ENCODE data around the gene MRPS17. TPM values are rescaled to one million over a fixed set of nuclear protein-coding genes. Genes with fewer than 3 reads are reported as not detected.
"Not testable (repeated sequence)": the region's sequence is repeated elsewhere in the genome, so short reads cannot be mapped to it uniquely, and the experiment has no call there.

The MRPS17 gene
- total RNA-seq: 10 to 100 TPM; 12.4 to 23.6 TPM

DNA sequence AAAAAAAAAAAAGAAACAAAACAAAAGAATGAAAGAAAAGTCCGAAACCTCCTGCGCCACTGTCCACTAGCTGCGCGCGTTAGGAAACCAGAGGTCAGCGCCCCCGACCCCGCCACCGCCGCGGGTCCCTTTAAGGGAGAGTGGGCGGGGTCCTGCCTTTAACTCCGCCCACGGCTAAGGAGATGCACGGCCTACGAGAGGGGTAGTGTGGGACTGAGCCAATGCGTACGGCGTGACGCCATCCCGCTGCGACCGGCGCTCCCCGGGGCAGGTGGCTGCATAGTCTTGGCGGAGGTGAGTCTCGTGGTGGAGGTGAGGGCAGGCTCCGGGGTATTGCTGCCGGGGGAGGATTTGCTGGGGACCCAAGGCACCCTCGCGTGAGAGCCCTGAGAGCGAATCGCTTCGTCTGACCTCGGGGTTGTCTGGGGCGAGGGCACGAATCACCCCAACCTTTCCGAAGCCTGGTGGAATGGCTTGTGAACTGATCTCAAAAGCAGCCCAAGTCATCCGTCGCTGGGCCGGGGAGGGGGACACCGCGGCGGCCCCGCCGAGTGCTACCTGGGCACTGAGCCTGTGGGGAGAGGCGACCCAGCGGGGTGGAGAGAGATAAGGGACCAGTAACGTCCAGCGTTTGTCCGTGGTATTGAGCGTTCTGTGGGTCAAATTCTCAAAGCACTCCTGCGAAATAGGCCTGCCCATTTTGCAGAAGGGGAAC lies at the start of gene MRPS17:
Gene MRPS17 (plus strand): TSS at position 241 of the 715 bp plus-strand sequence. CDS start 1,319 bp downstream, outside the sequence.
- no peaks in the 10 kb centered on the region for H3K9me3 Mint-ChIP-seq
- peak within 1 kb of the TSS; percentile 85 for H3K4me3 Mint-ChIP-seq
- peak within 1 kb of the TSS; percentile 90 for H3K27ac Mint-ChIP-seq
- peaks cover 2% of the 10 kb centered on the region for H3K27me3 Mint-ChIP-seq
- peaks cover 3% of the 10 kb centered on the region for H3K4me1 Mint-ChIP-seq
- H3K36me3 Mint-ChIP-seq (ENCODE audit: low read depth): peaks cover 53% of the 10 kb centered on the region
- peak; percentile 100 for ATAC-seq (replicated peaks)

DNA sequence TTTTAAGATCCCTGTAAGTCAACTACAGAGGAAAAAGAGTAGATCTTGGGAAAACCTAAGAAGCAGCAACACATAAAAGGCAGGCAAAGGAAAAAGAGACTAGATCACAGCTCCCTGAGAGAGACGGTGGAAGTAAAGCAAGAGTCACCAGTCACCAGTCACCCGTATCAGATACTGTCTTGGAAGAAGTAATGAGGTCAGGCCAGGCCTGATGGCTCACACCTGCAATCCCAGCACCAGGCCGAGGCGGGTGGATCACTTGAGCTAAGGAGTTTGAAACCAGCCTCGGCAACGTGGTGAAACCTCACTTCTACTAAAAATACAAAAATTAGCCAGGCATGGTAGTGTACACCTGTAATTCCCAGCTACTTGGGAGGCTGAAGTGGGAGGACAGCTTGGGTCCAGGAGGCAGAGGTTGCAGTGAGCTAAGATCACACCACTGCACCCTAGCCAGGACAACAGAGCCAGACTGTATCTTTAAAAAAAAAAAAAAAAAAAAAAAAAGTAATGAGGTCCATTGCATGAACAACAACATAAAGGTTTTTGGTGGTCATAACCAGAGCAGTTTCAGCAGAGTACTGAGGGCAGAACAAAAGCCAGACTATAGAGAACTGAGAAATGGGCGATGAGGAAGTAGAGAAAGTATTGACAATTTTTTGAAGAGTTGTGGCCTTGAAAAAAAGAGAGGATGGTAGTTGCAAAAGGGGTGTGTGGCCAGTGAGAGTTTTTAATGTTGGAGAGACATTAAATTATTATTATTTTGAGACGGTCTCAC lies 47.5 kb upstream of the MRPS17 start:
- Mint-ChIP-seq H3K4me3 (no peak overlapping the region), H3K27ac (no peak overlapping the region), H3K27me3 (no peaks in the 10 kb centered on the region), H3K36me3 (ENCODE audit: low read depth) (no peaks in the 10 kb centered on the region), H3K4me1 (no peaks in the 10 kb centered on the region), H3K9me3 (no peaks in the 10 kb centered on the region)
- ATAC-seq (replicated peaks): no peak

DNA sequence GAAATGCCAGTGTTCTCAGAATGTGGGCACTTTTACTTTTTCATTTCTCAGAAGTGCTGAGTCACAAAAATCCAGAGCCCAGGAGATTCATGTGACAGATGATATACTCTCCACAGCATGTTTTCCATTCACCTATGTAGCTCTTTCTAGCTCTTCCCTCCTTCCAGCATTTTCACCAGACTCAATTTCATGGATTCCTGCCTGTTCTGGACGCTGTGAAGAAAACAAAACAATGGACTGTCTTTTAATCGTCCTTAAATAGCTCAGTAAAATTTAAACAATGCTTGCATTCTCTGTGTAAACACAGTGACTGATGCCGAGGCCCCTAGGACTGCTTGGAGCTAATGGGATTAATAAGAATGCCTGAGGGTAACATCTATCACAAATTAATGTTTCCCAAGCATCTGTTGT lies 38.9 kb upstream of the MRPS17 start:
- no peak for ATAC-seq (replicated peaks)
- H3K9me3 Mint-ChIP-seq: no peaks in the 10 kb centered on the region
- H3K4me3 Mint-ChIP-seq: no peak overlapping the region
- no peaks in the 10 kb centered on the region for H3K27me3 Mint-ChIP-seq
- H3K36me3 Mint-ChIP-seq (ENCODE audit: low read depth): peaks cover 14% of the 10 kb centered on the region
- no peaks in the 10 kb centered on the region for H3K4me1 Mint-ChIP-seq
- H3K27ac Mint-ChIP-seq: no peak overlapping the region

DNA sequence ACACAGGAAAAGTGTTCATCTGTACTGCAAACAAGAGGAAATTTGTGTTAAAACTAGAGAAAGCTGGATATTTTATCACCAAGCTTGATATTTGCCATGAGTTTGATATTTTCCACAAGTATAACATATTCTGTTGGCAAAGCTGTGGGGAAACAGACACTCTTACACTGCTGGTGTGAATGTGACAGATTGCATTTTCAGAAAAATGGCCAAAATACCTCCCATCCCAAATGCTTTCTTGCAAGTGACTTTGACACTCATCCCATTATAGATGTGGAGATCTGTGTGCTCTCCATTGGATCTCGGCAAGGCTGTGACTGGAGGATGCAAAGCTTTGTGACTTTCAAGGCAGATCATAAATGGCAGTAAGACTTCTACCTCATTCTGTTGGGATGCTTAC lies 33.9 kb upstream of the MRPS17 start:
- Mint-ChIP-seq H3K36me3 (ENCODE audit: low read depth) (peaks cover 3% of the 10 kb centered on the region), H3K27me3 (no peaks in the 10 kb centered on the region), H3K9me3 (no peaks in the 10 kb centered on the region), H3K4me1 (no peaks in the 10 kb centered on the region), H3K27ac (no peak overlapping the region), H3K4me3 (no peak overlapping the region)
- ATAC-seq (replicated peaks): no peak

DNA sequence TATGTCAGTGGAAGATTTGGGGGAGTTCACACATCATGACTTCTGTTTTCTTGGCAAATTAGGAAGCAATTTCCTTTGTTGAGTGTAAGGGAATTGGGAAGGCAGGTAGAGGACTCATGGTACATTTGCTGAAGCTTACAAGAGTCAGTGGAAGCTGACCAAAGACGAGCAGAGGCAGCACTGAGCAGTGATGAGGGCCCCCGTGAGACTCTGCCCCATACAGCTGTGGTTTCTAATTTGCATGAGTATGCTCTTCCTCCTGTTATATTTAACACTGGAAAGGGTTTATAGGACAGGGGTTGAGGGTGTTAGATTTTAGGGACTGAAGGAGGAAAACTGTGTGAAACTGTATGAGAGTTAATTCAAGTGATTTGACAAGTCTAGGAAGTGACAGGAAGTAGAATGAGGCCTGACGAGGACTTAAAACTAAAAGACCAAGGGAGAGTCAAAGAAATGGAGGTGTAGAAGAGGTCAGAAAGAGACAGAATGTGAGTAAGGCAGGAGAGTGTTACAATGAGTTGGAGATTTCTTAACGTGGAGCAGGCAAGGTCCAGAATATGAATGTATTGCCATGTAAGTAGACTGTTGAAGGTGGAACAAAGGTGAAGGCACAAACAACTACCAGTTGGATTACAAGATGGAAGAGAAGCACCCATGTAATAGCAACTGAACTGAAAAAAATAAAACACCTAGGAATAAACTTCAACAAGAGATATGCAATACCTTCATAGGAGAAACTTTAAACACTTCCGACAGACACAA lies 23.5 kb upstream of the MRPS17 start:
- Mint-ChIP-seq H3K9me3 (no peaks in the 10 kb centered on the region), H3K4me1 (no peaks in the 10 kb centered on the region), H3K4me3 (no peak overlapping the region), H3K36me3 (ENCODE audit: low read depth) (peaks cover 8% of the 10 kb centered on the region), H3K27me3 (no peaks in the 10 kb centered on the region), H3K27ac (no peak overlapping the region)
- ATAC-seq (replicated peaks): no peak

DNA sequence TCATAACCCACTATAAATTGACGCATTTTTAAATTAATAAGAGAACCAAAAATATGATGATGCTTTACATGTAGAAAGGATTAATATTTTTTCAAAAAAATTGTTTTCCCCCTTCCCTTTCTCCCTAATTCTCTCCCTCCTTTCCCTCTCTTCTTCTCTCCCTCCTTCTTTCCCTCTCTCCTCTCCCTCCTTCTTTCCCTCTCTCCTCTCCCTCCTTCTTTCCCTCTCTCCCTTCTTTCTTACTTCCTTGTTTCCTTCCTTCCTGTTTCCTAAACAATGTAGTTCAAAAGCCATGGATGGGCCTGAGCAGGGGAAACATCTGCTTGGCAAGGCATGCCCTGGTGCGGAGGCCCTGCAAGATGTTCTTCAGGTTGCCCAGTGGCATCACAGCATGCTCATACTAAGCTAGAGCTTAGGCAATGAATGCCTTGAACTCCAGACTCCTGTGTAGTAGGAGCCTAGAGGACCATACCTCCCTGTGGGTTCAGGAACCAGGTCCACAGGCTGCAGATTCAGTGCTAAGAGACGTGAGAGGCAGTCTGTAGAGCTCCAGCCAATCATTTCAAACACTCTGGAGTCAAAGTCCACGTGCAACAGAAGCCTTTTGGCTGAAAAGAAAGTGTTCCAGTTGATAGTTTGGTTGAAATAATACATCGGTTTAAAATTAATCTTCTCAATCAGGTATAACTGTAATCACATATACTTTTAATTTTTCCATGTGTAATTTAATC lies 20.1 kb upstream of the MRPS17 start:
- Mint-ChIP-seq H3K27me3 (no peaks in the 10 kb centered on the region), H3K36me3 (ENCODE audit: low read depth) (no peaks in the 10 kb centered on the region), H3K4me1 (no peaks in the 10 kb centered on the region), H3K27ac (no peak overlapping the region), H3K9me3 (peaks cover 3% of the 10 kb centered on the region), H3K4me3 (no peak overlapping the region)
- no peak for ATAC-seq (replicated peaks)

DNA sequence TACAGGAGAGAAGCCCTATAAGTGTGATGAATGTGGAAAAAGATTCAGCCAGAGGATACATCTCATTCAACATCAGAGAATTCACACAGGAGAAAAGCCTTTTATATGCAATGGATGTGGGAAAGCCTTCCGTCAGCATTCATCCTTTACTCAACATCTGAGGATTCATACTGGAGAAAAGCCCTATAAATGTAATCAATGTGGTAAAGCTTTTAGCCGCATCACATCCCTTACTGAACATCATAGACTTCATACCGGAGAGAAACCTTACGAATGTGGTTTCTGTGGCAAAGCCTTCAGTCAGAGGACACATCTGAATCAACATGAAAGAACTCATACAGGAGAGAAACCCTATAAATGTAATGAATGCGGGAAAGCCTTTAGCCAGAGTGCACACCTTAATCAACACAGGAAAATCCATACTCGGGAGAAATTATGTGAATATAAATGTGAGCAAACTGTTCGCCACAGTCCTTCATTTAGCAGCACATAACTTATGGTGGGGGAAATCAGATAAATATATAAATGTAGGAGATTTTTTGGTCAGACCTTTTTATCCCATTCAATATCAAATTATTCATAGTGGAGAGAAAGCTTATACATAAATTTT lies 12.1 kb upstream of the MRPS17 start:
- ATAC-seq (replicated peaks): no peak
- Mint-ChIP-seq H3K9me3 (peaks cover 27% of the 10 kb centered on the region), H3K27me3 (no peaks in the 10 kb centered on the region), H3K4me1 (no peaks in the 10 kb centered on the region), H3K4me3 (no peak overlapping the region), H3K36me3 (ENCODE audit: low read depth) (peaks cover 6% of the 10 kb centered on the region), H3K27ac (no peak overlapping the region)

DNA sequence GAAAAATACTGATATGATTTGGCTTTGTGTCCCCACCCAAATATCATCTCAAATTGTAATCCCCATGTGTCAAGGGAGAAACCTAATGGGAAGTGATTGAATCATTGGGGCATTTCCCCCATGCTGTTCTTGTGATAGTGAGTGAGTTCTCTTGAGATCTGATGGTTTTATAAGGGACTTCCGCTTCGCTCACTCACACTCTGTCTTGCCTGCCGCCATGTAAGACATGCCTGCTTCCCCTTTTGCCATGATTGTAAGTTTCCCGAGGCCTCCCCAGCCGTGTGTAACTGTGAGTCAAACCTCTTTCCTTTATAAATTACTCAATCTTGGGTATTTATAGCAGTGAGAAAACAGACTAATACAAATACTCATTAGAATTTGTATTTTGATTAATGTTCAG lies 5.1 kb upstream of the MRPS17 start:
- Mint-ChIP-seq H3K27ac (no peak overlapping the region), H3K4me1 (no peaks in the 10 kb centered on the region), H3K4me3 (no peak overlapping the region), H3K36me3 (ENCODE audit: low read depth) (peaks cover 2% of the 10 kb centered on the region), H3K9me3 (peaks cover 9% of the 10 kb centered on the region), H3K27me3 (peaks cover 2% of the 10 kb centered on the region)
- ATAC-seq (replicated peaks): no peak

DNA sequence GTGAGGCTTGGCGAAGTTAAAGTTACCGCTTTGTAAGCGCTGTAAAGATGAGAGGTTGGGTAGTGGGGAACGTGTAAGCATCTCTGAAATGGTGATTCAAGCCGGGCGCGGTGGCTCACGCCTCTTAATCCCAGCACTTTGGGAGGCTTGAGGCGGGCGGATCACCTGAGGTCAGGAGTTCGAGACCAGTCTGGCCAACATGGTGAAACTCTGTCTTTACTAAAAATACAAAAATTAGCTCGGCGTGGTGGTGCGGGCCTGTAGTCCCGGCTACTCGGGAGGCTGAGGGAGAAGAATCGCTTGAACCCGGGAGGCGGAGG lies 635 bp downstream of the MRPS17 start:
- H3K36me3 Mint-ChIP-seq (ENCODE audit: low read depth): peaks cover 56% of the 10 kb centered on the region

DNA sequence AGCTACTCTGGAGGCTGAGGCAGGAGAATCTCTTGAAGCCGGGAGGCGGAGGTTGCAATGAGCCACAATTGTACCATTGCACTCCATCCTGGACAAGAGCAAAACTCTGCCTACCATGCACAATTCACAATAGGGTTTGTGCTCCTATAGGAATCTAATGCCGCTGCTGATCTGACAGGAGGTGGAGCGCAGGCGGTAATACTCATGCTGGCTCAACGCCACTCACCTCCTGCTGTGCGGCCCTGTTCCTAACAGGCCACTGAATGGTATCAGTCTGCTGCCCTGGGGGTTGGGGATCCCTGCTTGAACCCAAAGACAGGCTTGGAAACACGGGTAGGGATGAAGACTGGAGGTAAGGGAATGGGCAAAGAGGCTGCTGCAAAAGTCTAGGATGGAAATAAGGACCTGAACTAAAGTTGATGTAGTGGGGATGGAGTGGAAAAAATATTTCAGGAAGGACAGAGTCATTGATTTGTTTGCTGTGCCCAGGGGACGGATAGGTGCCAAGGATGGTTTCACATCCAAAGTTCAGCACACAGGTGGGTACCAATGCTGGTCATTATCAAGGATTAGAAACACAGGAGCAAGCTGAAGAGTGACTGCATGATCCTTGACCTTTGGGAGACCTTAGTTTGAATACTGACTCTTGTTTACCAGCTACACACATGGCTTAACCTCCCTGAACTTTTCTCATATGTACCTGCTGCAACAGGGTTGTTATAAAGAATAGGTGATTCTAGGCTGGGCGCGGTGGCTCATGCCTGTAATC lies 2.2 kb downstream of the MRPS17 start:
- no peak for ATAC-seq (replicated peaks)
- Mint-ChIP-seq H3K27me3 (no peaks in the 10 kb centered on the region), H3K4me3 (peak overlapping the region; percentile 85), H3K27ac (peak overlapping the region; percentile 61), H3K4me1 (peaks cover 3% of the 10 kb centered on the region), H3K36me3 (ENCODE audit: low read depth) (peaks cover 58% of the 10 kb centered on the region), H3K9me3 (no peaks in the 10 kb centered on the region)

More for the DNA sequence above, 635 bp downstream of the MRPS17 start:
- not testable (repeated sequence) for H3K9me3 Mint-ChIP-seq; ATAC-seq (replicated peaks); H3K4me1 Mint-ChIP-seq; H3K27me3 Mint-ChIP-seq
- Mint-ChIP-seq H3K4me3 (peak overlapping the region; percentile 85), H3K27ac (peak overlapping the region; percentile 90)

DNA sequence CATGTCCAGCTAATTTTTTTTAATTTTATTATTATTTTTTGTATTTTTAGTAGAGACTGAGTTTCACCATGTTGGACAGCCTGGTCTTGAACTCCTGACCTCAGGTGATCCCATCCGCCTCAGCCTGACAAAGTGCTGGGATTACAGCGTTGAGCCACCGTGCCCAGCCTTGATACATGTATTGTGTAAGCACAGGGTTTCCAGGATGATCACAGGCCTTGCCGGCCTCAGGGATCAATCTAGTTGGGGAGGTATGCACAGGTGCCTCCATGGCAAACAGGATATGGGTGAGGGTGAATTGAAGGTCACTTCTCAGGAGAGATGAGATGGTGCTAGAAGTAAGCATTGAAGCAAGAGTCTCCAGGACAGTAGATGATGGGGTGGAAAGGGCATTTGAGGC lies 5.5 kb downstream of the MRPS17 start:
- Mint-ChIP-seq H3K4me1 (peaks cover 5% of the 10 kb centered on the region), H3K27me3 (no peaks in the 10 kb centered on the region), H3K36me3 (ENCODE audit: low read depth) (peaks cover 50% of the 10 kb centered on the region), H3K9me3 (no peaks in the 10 kb centered on the region), H3K4me3 (no peak overlapping the region), H3K27ac (no peak overlapping the region)
- no peak for ATAC-seq (replicated peaks)

DNA sequence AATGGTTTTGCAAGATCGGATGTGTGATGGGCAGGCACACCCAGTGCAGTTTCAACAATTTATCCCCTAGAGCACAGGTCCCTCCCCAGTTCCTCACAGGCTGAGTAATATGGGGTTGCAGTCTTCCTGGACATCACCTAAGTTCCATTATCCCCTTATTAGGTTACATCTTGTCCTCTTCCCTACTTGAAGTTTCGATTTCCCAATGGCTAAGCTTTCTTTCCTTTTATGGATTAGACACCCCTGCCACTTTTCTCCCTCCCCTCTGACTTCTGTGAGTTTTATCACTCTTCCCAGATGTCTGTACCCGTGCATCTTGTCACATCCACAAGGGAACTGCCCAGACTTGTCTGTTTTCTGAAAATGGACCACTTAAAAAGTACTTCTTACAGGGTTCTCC lies 10.3 kb downstream of the MRPS17 start:
- Mint-ChIP-seq H3K27me3 (no peaks in the 10 kb centered on the region), H3K4me3 (no peak overlapping the region), H3K27ac (peak overlapping the region; percentile 86), H3K9me3 (no peaks in the 10 kb centered on the region), H3K36me3 (ENCODE audit: low read depth) (peaks cover 4% of the 10 kb centered on the region), H3K4me1 (peaks cover 14% of the 10 kb centered on the region)
- no peak for ATAC-seq (replicated peaks)

DNA sequence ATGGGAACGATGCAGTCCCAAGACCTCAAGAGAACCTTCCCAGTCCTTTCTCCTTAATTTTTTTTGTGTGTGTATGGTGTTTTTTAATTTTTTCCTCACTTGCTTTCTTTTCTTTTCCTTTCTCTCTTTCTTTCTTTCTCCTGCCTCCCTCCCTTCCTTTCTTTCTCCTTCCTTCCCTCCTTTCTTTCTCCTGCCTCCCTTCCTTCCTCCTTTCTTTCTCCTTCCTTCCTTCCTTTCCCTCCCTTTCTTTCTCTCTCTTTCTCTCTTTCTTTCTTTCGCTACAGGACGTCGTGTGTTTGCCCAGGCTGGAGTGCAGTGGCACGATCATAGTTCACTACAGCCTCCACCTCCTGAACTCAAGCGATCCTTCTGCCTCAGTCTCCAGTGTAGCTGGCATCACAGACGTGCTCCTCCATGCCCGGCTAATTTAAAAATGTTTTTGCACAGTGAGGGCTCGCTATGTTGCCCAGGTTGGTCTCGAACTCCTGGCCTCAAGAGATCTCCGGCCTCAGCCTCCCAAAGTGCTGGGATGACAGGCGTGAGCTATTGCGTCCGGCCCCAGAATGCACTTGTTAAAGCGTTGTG lies 12.0 kb downstream of the MRPS17 start:
- H3K4me3 Mint-ChIP-seq: peak overlapping the region; percentile 69
- no peaks in the 10 kb centered on the region for H3K27me3 Mint-ChIP-seq
- H3K27ac Mint-ChIP-seq: peak overlapping the region; percentile 86
- no peak for ATAC-seq (replicated peaks)
- H3K36me3 Mint-ChIP-seq (ENCODE audit: low read depth): peaks cover under 1% of the 10 kb centered on the region
- H3K4me1 Mint-ChIP-seq: peaks cover 18% of the 10 kb centered on the region
- no peaks in the 10 kb centered on the region for H3K9me3 Mint-ChIP-seq
